Retinal pigment epithelial cell (primary cell): ENCODE results near the gene PARP9.

ENCODE experiments used
- DNase-seq: peaks from one replicate; pipeline ENCODE4 v3.0.0-alpha.2; 2010; ENCODE audit warnings: low read depth
- H3K4me3 ChIP-seq: 2 replicates; pipeline ENCODE4 v1.5.1; 2011; ENCODE audit warnings: mild to moderate bottlenecking, low read length, control low read depth, moderate library complexity
- CTCF ChIP-seq: conservative IDR thresholded peaks from 2 replicates; pipeline ENCODE4 v1.5.1; 2011; ENCODE audit warnings: low read depth, low read length, control low read depth, inconsistent platforms

PARP9 gene

GRCh38 chr3:122493296-122493695 is 70.8 kb downstream of the PARP9 start:
- TF ChIP-seq CTCF, result no peak
- no peak for DNase-seq
- H3K4me3 ChIP-seq, result no peak overlapping the region

GRCh38 chr3:122488262-122488973 is 75.7 kb downstream of the PARP9 start:
- no peak for TF ChIP-seq CTCF
- no peak for DNase-seq
- no peak overlapping the region for H3K4me3 ChIP-seq

GRCh38 chr3:122484985-122485384 is 79.1 kb downstream of the PARP9 start:
- TF ChIP-seq CTCF, result no peak
- no peak overlapping the region for H3K4me3 ChIP-seq
- DNase-seq, result no peak

GRCh38 chr3:122481390-122481789 is 82.7 kb downstream of the PARP9 start:
- H3K4me3 ChIP-seq, result no peak overlapping the region
- TF ChIP-seq CTCF, result no peak
- DNase-seq, result no peak
